HG02973 (cell line): ENCODE results near the gene TRAF7.
"Not testable (repeated sequence)": the region's sequence is repeated elsewhere in the genome, so short reads cannot be mapped to it uniquely, and the experiment has no call there.

ENCODE experiments used
- ATAC-seq: cut with Tn5 transposase; IDR thresholded peaks from one replicate; pipeline ENCODE4 v1.9.1; 2021; ENCODE audit warnings: moderate library complexity; ENCODE audit not compliant: unreplicated experiment

TRAF7 gene

GRCh38 chr16:2121853-2122252, 33.7 kb upstream of the TRAF7 start:
- no peak for ATAC-seq

DNA sequence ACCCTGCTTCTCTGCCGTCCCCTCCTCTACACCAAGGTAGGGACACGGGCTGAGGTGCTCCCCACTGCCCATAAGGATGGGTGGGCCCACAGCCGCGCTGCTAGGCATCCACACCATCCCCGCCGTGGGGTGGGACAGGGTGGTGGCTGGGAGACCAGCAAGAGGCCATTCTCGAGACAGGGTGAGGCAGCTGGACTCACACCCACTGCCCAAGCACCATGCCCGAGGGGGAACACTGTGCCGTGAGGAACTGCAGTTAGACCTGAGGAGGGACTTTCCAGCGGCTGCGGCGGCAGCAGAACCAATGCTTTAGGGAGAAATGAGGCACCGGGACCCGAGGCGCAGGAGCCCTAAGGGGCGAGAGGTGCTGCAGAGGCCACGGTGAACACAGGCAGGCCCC, 33.2 kb upstream of the TRAF7 start:
- ATAC-seq = no peak

GRCh38 chr16:2122934-2123683, 32.5 kb upstream of the TRAF7 start:
- not testable (repeated sequence) for ATAC-seq

DNA sequence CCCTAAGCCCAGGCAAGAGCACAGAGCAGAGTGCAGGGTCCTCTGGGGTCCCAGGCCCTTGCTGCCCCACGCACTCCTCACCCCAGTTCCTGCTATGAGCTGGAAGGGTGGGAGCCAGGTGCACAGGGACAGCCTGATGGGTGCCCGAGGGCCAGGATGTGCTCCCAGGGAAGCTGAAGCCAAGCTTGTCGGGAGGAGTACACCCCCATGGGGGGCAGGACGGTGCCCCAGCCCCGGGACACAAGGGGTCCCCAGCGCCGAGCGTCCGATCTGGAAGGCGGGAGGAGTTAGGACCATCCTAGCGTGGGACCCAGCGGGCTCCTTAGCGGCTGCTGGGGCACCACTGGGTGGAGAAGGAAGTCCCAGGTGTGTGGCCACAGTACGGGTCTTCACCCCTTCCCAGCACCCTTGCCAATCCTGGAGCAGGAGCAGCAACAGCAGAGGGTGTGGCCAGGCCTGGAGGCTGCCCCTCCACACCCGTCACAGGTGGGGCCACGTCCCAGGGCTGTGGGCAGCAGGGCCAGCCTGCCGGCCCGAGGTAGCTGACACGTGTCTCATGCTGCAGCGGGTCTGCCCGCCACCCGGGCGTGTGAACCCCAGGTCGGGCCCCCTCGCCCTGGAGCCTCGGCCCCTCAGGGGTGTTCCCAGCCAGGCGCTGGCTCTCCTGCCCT, 31.7 kb upstream of the TRAF7 start:
- ATAC-seq = not testable (repeated sequence)

DNA sequence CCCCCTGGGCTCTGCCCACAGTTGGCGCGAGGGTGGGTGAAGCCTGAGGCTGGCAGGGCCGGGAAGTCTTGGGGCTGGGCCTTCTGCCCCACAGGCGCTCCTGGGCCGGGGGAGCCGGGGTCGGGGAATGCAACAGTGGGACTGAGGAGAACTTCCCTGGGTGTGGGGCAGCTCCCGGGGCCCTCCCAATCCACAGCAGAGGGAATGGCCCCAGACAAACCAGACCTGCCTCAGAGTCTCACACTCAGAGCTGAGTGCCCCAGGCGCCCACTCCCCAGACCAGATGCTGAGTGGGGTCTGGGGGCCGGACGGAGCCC, 31.2 kb upstream of the TRAF7 start:
- not testable (repeated sequence) for ATAC-seq

DNA sequence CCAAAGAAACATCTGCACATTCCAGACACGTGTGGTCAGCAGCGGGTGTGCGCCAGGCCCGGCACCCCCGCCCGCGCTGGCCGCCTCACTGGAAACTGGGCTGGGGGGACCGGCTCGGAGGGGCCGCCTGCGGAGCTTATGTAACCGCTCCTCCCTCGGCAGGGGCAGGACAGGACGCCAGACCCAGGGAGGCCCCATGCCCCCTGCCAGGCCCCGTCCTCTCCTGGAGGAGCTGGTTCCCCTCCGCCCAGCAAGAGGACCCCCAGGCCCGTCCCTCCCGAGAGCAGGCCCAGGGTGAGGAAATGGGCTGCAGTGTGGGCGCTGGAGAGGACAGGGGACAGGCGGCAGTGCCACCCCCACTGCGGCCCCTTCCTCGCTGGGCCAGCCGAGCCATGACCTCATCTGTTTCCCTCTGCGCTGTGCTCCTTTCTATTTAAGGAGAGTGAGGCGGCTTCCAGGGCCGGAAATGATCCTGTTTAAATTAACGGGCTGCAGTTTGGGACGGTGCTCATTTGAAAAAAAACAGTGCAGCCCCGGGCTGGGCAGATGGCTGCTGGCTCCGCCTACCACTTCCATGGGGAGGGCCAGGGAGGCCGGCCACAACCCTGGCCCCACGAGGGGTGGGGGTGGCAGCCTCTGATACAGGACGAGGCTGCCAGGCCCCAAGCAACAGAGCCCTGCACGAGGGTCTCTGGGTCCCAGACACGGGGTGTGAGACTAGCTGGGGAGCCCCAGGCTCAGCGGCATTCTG, 30.7 kb upstream of the TRAF7 start:
- ATAC-seq = not testable (repeated sequence)

DNA sequence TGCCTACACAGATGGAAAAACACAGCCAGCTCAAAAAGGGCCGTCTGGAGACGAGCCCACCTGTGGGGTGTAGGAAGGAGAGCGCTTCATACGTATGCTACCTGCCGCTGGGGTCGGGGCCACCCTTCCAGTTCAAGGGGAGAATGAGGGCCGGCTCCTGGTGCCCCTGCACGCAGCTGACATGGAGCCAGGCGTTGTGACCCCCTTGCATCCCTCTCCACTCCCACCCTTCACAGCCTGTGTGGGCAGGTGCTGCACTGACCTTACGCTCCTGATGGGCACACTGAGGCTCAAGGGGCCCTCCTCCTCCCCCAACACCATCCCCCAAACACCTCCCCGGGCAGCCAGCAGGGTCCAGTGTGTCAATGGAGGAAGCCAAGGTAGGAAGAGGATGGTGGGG, 30.0 kb upstream of the TRAF7 start:
- ATAC-seq = not testable (repeated sequence)

- ATAC-seq = not testable (repeated sequence)
Observed at GRCh38 chr16:2126161-2126743, 29.3 kb upstream of the TRAF7 start.

GRCh38 chr16:2126928-2127556, 28.5 kb upstream of the TRAF7 start:
- not testable (repeated sequence) for ATAC-seq

DNA sequence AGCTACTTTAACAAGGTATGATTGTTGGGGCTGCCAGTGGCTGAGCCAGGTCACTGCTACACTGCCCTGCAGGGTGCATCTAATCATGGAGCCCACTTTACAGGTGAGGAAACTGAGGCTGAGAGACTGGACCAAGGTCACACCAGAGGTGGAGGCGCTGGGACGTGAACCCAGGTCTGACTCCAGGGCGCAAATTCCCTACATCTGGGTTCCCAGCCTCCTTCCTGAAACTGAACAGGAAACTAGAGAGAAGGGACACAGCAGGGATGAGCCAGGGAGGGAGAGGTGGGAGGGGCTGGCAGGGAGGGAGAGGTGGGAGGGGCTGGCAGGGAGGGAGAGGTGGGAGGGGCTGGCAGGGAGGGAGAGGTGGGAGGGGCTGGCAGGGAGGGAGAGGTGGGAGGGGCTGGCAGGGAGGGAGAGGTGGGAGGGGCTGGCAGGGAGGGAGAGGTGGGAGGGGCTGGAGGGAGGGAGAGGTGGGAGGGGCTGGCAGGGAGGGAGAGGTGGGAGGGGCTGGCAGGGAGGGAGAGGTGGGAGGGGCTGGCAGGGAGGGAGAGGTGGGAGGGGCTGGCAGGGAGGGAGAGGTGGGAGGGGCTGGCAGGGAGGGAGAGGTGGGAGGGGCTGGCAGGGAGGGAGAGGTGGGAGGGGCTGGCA, 27.8 kb upstream of the TRAF7 start:
- ATAC-seq = not testable (repeated sequence)

DNA sequence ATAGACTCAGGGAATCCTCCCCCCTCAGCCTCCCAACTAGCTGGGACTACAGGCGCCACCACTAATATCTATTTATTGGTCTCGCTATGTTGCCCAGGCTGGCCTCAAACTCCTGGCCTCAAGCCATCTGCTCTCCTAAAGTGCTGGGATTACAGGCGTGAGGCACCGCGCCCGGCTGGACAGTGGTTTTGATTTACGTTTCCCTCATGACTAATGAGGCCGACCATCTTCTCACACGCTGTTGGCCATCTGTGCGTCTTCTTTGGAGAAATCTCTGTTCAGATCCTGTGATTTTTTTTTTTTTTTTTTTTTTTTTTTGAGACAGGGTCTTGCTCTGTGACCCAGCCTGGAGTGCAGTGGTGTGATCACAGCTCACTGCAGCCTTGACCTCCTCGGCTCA, 26.3 kb upstream of the TRAF7 start:
- ATAC-seq = not testable (repeated sequence)

DNA sequence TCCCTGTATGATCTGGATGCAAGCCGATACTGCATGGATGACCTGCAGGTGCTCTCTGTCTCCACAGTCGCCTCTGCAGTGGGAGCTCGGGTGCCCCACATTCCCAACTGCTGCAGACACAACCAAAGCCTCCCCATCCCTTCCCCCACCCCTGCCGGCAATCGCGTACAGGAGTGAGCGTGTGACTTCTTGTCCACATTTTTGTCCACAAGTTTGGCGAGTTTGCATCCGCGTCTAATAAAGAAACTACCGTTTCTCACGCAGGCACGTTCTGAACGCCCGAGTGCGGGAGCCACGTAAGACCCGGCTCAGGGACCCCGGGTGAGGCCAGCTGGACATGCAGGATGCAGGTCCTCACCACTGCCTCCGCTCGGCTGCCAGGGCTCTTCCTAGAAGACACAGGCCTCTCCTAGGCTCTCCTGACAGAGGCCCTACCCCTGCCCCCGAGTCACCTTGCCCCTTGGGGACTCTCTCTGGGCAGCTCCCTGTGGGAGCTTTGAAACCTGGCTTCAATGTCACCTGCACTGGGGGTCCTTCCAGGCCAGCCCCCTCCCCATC, 25.6 kb upstream of the TRAF7 start:
- ATAC-seq = not testable (repeated sequence)

DNA sequence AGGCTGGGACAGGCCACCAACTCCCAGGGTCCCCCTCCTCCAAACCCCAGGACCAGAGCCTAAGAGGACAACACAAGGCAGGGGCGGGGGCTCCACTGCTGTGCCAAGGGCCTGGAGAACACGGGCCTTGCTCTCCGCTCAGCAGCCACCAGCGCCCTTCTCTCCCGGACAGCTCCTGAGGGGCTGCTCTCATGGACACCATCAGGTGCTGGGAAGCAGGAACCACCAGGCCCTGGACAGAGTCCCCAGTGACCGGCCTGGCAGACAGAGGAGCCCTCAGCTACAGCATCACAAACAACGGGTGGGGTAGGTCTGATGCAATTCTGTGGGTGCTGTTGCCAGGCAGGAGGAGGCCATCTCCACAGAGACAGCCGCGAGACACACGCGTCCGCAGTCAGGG, 21.8 kb upstream of the TRAF7 start:
- ATAC-seq = not testable (repeated sequence)

GRCh38 chr16:2135071-2135470, 20.5 kb upstream of the TRAF7 start:
- ATAC-seq = not testable (repeated sequence)

- not testable (repeated sequence) for ATAC-seq
Observed at GRCh38 chr16:2135770-2136490, 19.7 kb upstream of the TRAF7 start, which contains the start of gene PKD1. TSS of gene PKD1 (minus strand) at chr16:2135898. CDS start at chr16:2135689, 209 bp downstream.

- no peak for ATAC-seq
Observed at GRCh38 chr16:2142942-2143877, 12.4 kb upstream of the TRAF7 start.

- no peak for ATAC-seq
Observed at GRCh38 chr16:2143878-2144485, 11.6 kb upstream of the TRAF7 start.

DNA sequence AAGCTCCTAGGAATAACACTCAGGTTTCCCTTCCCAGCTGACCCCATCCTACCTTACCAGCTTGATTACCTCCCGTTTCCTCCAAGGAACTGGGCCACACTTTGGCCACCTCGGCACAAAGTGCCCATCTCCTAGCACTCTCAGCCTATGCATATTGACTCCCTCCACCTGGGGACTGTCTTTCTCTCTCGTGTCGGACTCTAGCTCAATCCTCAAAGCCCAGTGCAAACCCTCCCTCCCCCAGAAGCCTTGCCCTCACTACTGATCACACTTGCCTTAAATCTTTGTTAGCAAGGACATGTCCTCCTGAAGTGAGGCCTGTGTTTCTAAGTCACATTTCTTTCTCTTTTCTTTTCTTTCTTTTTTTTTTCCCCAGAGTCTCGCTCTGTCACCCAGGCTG, 9.7 kb upstream of the TRAF7 start:
- no peak for ATAC-seq
